Mesenchymal stem cell (in vitro differentiated cells and primary cell): ENCODE measurements around the gene JUN.

Experiments used
- DNase-seq: peaks from one replicate; pipeline ENCODE4 v3.0.0-alpha.2; 2013
- H2AFZ ChIP-seq: one replicate; pipeline ENCODE4 v1.6.1; 2013; ENCODE audit warnings: low read depth, mild to moderate bottlenecking, control low read depth, inconsistent platforms, low read length, moderate library complexity
- H2AK5ac ChIP-seq: 2 replicates; pipeline ENCODE4 v1.6.1; 2013; ENCODE audit warnings: low read length, moderate library complexity, mild to moderate bottlenecking, inconsistent platforms; ENCODE audit not compliant: severe bottlenecking
- H2BK120ac ChIP-seq: one replicate; pipeline ENCODE4 v1.6.1; 2013; ENCODE audit warnings: low read depth, mild to moderate bottlenecking, inconsistent platforms, low read length, moderate library complexity
- H2BK12ac ChIP-seq, 2 experiments: one replicate each; pipeline ENCODE4 v1.6.1; 2013; ENCODE audit warnings: inconsistent platforms in 2 of 2, low read length in 2 of 2, mild to moderate bottlenecking in 2 of 2, moderate library complexity in 2 of 2, control low read depth in 1 of 2
- H2BK15ac ChIP-seq: one replicate; pipeline ENCODE4 v1.6.1; 2013; ENCODE audit warnings: mild to moderate bottlenecking, low read depth, inconsistent platforms; ENCODE audit not compliant: poor library complexity, severe bottlenecking
- H2BK5ac ChIP-seq: 2 replicates; pipeline ENCODE4 v1.6.1; 2013; ENCODE audit warnings: low read depth, mild to moderate bottlenecking, low read length, control low read depth, inconsistent platforms; ENCODE audit not compliant: poor library complexity, severe bottlenecking
- H3K14ac ChIP-seq, 2 experiments: one replicate each; pipeline ENCODE4 v1.6.1; 2013; ENCODE audit warnings: inconsistent platforms in 2 of 2, low read length in 2 of 2, control low read depth in 1 of 2, mild to moderate bottlenecking in 1 of 2, moderate library complexity in 1 of 2
- H3K18ac ChIP-seq, 2 experiments: one replicate each; pipeline ENCODE4 v1.6.1; 2013; ENCODE audit warnings: inconsistent platforms in 2 of 2, low read length in 2 of 2, control low read depth in 1 of 2, low read depth in 1 of 2, mild to moderate bottlenecking in 1 of 2
- H3K23ac ChIP-seq, 2 experiments: one replicate each; pipeline ENCODE4 v1.6.1; 2013; ENCODE audit warnings: inconsistent platforms in 2 of 2, low read length in 2 of 2, mild to moderate bottlenecking in 2 of 2, moderate library complexity in 2 of 2, control low read depth in 1 of 2
- H3K27ac ChIP-seq: 2 replicates; pipeline ENCODE4 v1.5.1; 2013; ENCODE audit warnings: mild to moderate bottlenecking, moderate library complexity, low read length, control low read depth, inconsistent platforms; ENCODE audit not compliant: poor library complexity, severe bottlenecking
- H3K27me3 ChIP-seq, 2 experiments: 2 replicates each; pipeline versions ENCODE4 v1.6.1 to v1.7.0; 2013; ENCODE audit warnings: low read length in 2 of 2, mild to moderate bottlenecking in 2 of 2, moderate library complexity in 2 of 2, control low read depth in 1 of 2, inconsistent platforms in 1 of 2; ENCODE audit not compliant: control insufficient read depth in 1 of 2, insufficient read depth in 1 of 2
- H3K36me3 ChIP-seq, 2 experiments: 2 replicates each; pipeline versions ENCODE4 v1.6.1 to v1.7.0; 2013; ENCODE audit warnings: low read length in 2 of 2, control low read depth in 1 of 2, inconsistent platforms in 1 of 2, low read depth in 1 of 2, mild to moderate bottlenecking in 1 of 2; ENCODE audit not compliant: insufficient read depth in 2 of 2, control insufficient read depth in 1 of 2
- H3K4ac ChIP-seq, 2 experiments: one replicate each; pipeline ENCODE4 v1.6.1; 2013; ENCODE audit warnings: inconsistent platforms in 2 of 2, low read length in 2 of 2, mild to moderate bottlenecking in 2 of 2, moderate library complexity in 2 of 2, control low read depth in 1 of 2, low read depth in 1 of 2
- H3K4me1 ChIP-seq: 2 replicates; pipeline ENCODE4 v1.6.1; 2013; ENCODE audit warnings: low read depth, low read length, control low read depth; ENCODE audit not compliant: control insufficient read depth, insufficient read depth
- H3K4me2 ChIP-seq: 2 replicates; pipeline ENCODE4 v1.6.1; 2013; ENCODE audit warnings: low read length, mild to moderate bottlenecking, inconsistent platforms; ENCODE audit not compliant: poor library complexity, severe bottlenecking
- H3K4me3 ChIP-seq, 2 experiments: 2 replicates each; pipeline versions ENCODE4 v1.5.1 to v1.7.0; 2013; ENCODE audit warnings: low read length in 2 of 2, mild to moderate bottlenecking in 2 of 2, control low read depth in 1 of 2, low read depth in 1 of 2; ENCODE audit not compliant: insufficient read depth in 1 of 2
- H3K79me1 ChIP-seq: replicated peaks from 2 replicates; pipeline ENCODE4 v1.6.1; 2013; ENCODE audit warnings: mild to moderate bottlenecking, control low read depth, low read length, inconsistent platforms; ENCODE audit not compliant: poor library complexity, severe bottlenecking
- H3K9ac ChIP-seq: 2 replicates; pipeline ENCODE4 v1.7.0; 2013; ENCODE audit warnings: mild to moderate bottlenecking, low read length, moderate library complexity
- H3K9me3 ChIP-seq: 2 replicates; pipeline ENCODE4 v1.7.0; 2013; ENCODE audit warnings: mild to moderate bottlenecking, low read length; ENCODE audit not compliant: control insufficient read depth
- H4K8ac ChIP-seq: one replicate; pipeline ENCODE4 v1.6.1; 2013; ENCODE audit warnings: inconsistent platforms, mild to moderate bottlenecking, low read length, moderate library complexity
- H4K91ac ChIP-seq: one replicate; pipeline ENCODE4 v1.6.1; 2013; ENCODE audit warnings: mild to moderate bottlenecking, low read length, inconsistent platforms
- WGBS: methylation state at CpG from one replicate; pipeline ENCODE4 v1.1.7; 2013; ENCODE audit warnings: mixed read lengths; 5-methylcytosine and 5-hydroxymethylcytosine counted together

JUN gene

DNA sequence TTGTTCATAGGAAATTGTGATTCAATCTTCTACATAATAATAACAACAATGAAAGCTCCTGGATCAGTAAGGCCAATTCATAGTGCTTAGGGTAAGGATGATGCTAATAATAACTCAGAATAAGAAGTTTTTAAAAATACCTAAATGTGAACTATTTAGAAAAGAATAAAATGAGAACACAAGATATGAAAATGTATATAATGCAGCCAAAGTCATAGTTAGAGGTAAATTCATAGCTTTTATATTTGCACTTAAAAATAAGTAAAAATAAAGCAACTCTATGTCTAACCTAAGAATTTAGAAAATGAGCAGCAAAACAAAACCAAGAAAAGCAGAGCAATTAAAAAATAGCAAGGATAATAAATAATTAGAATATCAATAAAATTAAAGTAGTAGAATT lies 43.5 kb upstream of the JUN start:
- Histone ChIP-seq H2AFZ (no peak overlapping the region), H3K79me1 (no peaks in the 10 kb centered on the region), H3K27ac (no peak overlapping the region), H4K8ac (no peak overlapping the region), H2BK120ac (no peak overlapping the region), H3K23ac (no peak overlapping the region), H3K4me2 (no peak overlapping the region), H3K4ac (no peak overlapping the region), H3K9me3 (peaks cover 33% of the 10 kb centered on the region), H4K91ac (no peak overlapping the region), H2BK12ac (no peak overlapping the region), H3K4me1 (peaks cover 3% of the 10 kb centered on the region), H3K4me3 (peak overlapping the region in 1 of 2 experiments; percentile 11), H3K18ac (no peak overlapping the region), H3K36me3 (no peaks in the 10 kb centered on the region), H2BK15ac (no peak overlapping the region), H3K9ac (no peak overlapping the region), H2BK5ac (no peak overlapping the region), H3K14ac (no peak overlapping the region), H3K27me3 (no peaks in the 10 kb centered on the region), H2AK5ac (no peak overlapping the region)
- DNase-seq, result no peak

DNA sequence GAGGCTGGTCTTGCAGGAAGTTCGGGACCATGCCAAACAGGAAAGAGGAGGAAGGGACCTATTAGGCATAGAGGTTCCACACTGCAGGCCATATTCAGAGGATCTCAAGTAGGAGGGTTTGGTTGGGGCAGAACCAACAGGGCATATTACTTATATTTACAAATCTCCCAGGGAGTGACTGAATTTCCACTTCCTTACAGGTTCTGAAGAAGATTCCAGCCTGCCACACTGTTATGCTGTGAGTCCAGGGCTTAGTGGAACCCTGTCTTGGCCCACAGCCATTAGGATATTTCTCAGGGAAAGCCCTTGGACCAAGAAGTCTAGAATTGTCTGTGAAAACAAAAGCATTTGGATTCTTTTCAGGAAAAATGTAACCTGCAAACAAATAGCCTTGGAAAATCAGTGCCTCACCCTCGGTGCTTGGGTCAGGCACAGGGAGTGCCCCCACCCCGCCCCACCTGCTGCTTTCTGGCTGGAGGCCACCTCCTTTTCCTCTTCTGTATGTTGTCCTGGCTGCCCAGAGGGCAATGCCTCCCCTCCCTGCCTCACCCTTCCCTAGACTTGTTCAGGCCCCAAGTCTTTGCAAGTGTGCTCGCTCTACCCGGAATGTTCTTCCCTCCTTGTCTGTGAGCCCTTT lies 41.0 kb upstream of the JUN start:
- H3K4ac ChIP-seq, result peak overlapping the region in 1 of 2 experiments; percentile 9
- H3K14ac ChIP-seq, result no peak overlapping the region
- H2BK5ac ChIP-seq, result no peak overlapping the region
- no peaks in the 10 kb centered on the region for H3K79me1 ChIP-seq
- no peak for DNase-seq
- peak overlapping the region; percentile 46 to 96 for H2BK12ac ChIP-seq
- no peaks in the 10 kb centered on the region for H3K36me3 ChIP-seq
- no peak overlapping the region for H2AFZ ChIP-seq
- H3K23ac ChIP-seq, result no peak overlapping the region
- H2AK5ac ChIP-seq, result peak overlapping the region; percentile 62
- H3K4me1 ChIP-seq, result peaks cover 3% of the 10 kb centered on the region
- peak overlapping the region; percentile 79 for H4K91ac ChIP-seq
- peak overlapping the region; percentile 35 to 75 for H3K18ac ChIP-seq
- no peak overlapping the region for H3K9ac ChIP-seq
- H3K9me3 ChIP-seq, result peaks cover 33% of the 10 kb centered on the region
- no peak overlapping the region for H3K4me3 ChIP-seq
- H3K27ac ChIP-seq, result no peak overlapping the region
- peak overlapping the region; percentile 85 for H4K8ac ChIP-seq
- H3K27me3 ChIP-seq, result no peaks in the 10 kb centered on the region
- WGBS, result 77% methylated on average over 5 of the region's 5 CpGs
- peak overlapping the region; percentile 26 for H2BK15ac ChIP-seq
- H3K4me2 ChIP-seq, result no peak overlapping the region
- peak overlapping the region; percentile 51 for H2BK120ac ChIP-seq

DNA sequence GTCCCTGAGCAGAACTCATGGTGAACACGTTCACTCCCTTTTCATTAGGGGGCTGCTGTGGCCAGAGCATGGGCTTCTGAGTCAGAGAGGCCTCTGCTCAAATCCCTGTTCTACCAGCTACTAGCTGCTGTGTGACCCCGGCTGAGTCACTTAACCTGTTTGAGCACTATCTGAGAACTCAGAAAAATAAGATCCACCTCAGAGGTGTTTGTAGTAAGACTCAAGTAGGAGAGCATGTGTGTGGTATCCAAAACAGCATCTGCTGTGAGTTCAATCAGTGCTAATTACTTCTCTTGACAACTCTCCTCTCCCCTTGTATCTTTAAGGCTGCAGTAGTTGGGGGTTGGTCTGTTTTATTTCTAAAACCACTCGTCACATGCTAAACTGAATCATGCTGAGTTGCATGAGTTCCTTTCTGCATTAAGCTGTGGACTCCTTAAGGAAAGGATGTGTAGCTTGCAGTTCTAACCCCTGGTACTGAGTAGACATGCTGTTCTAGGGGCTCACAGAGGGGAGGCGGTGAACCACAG lies 39.7 kb upstream of the JUN start:
- Histone ChIP-seq H4K8ac (no peak overlapping the region), H3K36me3 (no peaks in the 10 kb centered on the region), H2AK5ac (no peak overlapping the region), H2BK120ac (no peak overlapping the region), H3K4me1 (peaks cover 3% of the 10 kb centered on the region), H4K91ac (no peak overlapping the region), H2AFZ (no peak overlapping the region), H2BK12ac (no peak overlapping the region), H3K4ac (no peak overlapping the region), H3K9me3 (peaks cover 29% of the 10 kb centered on the region), H3K18ac (no peak overlapping the region), H3K14ac (no peak overlapping the region), H3K4me2 (no peak overlapping the region), H3K4me3 (no peak overlapping the region), H2BK5ac (no peak overlapping the region), H3K23ac (no peak overlapping the region), H3K27ac (peak overlapping the region; percentile 75), H3K9ac (peak overlapping the region; percentile 61), H3K27me3 (no peaks in the 10 kb centered on the region), H3K79me1 (no peaks in the 10 kb centered on the region), H2BK15ac (no peak overlapping the region)
- DNase-seq, result peak; percentile 95
- 0% methylated on average over 2 of the region's 4 CpGs for WGBS

DNA sequence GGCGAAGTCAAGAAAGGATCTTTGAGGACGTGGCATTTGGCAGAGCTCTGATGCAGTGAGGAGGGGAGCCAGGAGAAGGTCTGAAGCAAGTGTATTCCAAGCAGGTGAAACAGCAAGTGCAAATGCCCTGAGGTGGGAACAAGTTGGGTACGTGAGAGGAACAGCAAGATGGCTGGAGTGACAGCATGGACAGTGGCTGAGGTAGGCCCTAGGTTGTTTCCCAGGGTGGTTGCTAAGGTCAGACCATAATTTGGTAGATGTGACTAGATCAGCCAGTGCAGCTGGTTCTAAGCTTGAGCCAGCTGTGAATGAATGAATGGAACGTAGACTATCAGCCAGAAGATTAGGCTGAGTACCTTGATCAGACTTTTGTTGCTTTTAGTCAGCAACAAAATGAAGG lies 37.5 kb upstream of the JUN start:
- Histone ChIP-seq H2BK5ac (no peak overlapping the region), H2BK12ac (peak overlapping the region; percentile 57 to 86), H3K79me1 (no peaks in the 10 kb centered on the region), H3K36me3 (no peaks in the 10 kb centered on the region), H3K4me3 (no peak overlapping the region), H4K8ac (peak overlapping the region; percentile 62), H3K9ac (no peak overlapping the region), H3K9me3 (peaks cover 6% of the 10 kb centered on the region), H3K4ac (no peak overlapping the region), H3K27ac (no peak overlapping the region), H4K91ac (peak overlapping the region; percentile 88), H2AK5ac (peak overlapping the region; percentile 92), H2AFZ (no peak overlapping the region), H3K23ac (no peak overlapping the region), H2BK120ac (no peak overlapping the region), H3K18ac (peak overlapping the region in 1 of 2 experiments; percentile 61), H3K4me1 (peaks cover 5% of the 10 kb centered on the region), H3K14ac (no peak overlapping the region), H3K4me2 (no peak overlapping the region), H2BK15ac (peak overlapping the region; percentile 64), H3K27me3 (no peaks in the 10 kb centered on the region)
- DNase-seq, result no peak
- 91% methylated on average over 4 of the region's 4 CpGs for WGBS
